HepG2 (cell line): ENCODE data around the gene ZNF106. TPM values are rescaled to one million over a fixed set of nuclear protein-coding genes. Genes with fewer than 3 reads are reported as not detected.

Source experiments
- ATAC-seq: fragments of 200-7000 bp; cut with Tn5 transposase; 3 replicates; pipeline ENCODE4 v1.9.1; 2020; ENCODE audit warnings: mild to moderate bottlenecking, moderate library complexity
- BruUV-seq: library from RNA; stranded (reverse); fragments of 400-500 nt; replicated peaks from 2 replicates; lab custom pipeline; 2021; lab: Mats Ljungman, UMichigan
- CTCF ChIA-PET: fragments of 300-600 bp; formaldehyde crosslinking; extraction: SDS; loops from one replicate; lab custom pipeline; 2021; ENCODE audit warnings: low total read pairs, inconsistent platforms, low intra/inter-chr PET ratio; lab: Yijun Ruan, JAX
- POLR2A ChIA-PET: fragments of 350-600 bp; sonication (Branson Sonifier 250); formaldehyde crosslinking; loops from one replicate; lab custom pipeline; 2020; ENCODE audit warnings: antibody characterized with exemption, inconsistent platforms; lab: Yijun Ruan, JAX
- DNase-seq: peaks from one replicate; pipeline ENCODE4 v3.0.0-alpha.2; 2015; ENCODE audit warnings: low spot score
- FAIRE-seq: peaks from 3 replicates; lab custom pipeline; 2011; peaks lifted over from hg19 to GRCh38; lab: Jason Lieb, UNC
- H2AFZ ChIP-seq: one replicate; pipeline ENCODE4 v1.6.1; 2011; ENCODE audit warnings: low read length, inconsistent platforms
- H3K27ac ChIP-seq: fragments of 300-600 bp; 3 replicates; pipeline ENCODE4 v1.8.0; 2011; ENCODE audit warnings: mixed run types, mild to moderate bottlenecking, mixed read lengths, low read length, inconsistent platforms; ENCODE audit not compliant: insufficient read depth; ENCODE audit errors: extremely low read length
- H3K27me3 ChIP-seq, 2 experiments: fragments of 200-600 bp in 1 of 2; 2 replicates in 1 of 2; 3 replicates in 1 of 2; pipeline versions ENCODE4 v1.6.0 to v1.8.0; 2011; ENCODE audit warnings: low read length in 2 of 2, mild to moderate bottlenecking in 2 of 2, moderate library complexity in 2 of 2, inconsistent platforms in 1 of 2; ENCODE audit not compliant: insufficient read depth in 2 of 2, control insufficient read depth in 1 of 2
- H3K36me3 ChIP-seq, 2 experiments: fragments of 200-600 bp in 1 of 2; replicated peaks in 1 of 2; 2 replicates in 1 of 2; 3 replicates in 1 of 2; pipeline versions ENCODE4 v1.5.1 to v1.8.0; 2011; ENCODE audit warnings: low read length in 2 of 2, inconsistent platforms in 1 of 2; ENCODE audit not compliant: insufficient read depth in 2 of 2, control insufficient read depth in 1 of 2
- H3K4me1 ChIP-seq: 2 replicates; pipeline ENCODE4 v1.5.1; 2012; ENCODE audit warnings: low read length, inconsistent platforms; ENCODE audit not compliant: insufficient read depth
- H3K4me2 ChIP-seq: 2 replicates; pipeline ENCODE4 v1.6.0; 2011; ENCODE audit warnings: low read depth, low read length, inconsistent platforms
- H3K4me3 ChIP-seq, 3 experiments: fragments of 200-600 bp in 1 of 3; sonication (generic), shearing (Covaris generic) in 1 of 3; replicated peaks in 1 of 3; 2 replicates each; pipeline ENCODE4 v1.5.1; 2011 to 2016; ENCODE audit warnings: low read length in 3 of 3, inconsistent platforms in 2 of 3, low read depth in 2 of 3, mild to moderate bottlenecking in 2 of 3, control low read depth in 1 of 3, mixed read lengths in 1 of 3; ENCODE audit not compliant: insufficient read depth in 1 of 3
- H3K79me2 ChIP-seq: one replicate; pipeline ENCODE4 v1.6.1; 2011; ENCODE audit warnings: low read length, inconsistent platforms; ENCODE audit not compliant: insufficient read depth
- H3K9ac ChIP-seq: 2 replicates; pipeline ENCODE4 v1.6.0; 2011; ENCODE audit warnings: mild to moderate bottlenecking, low read depth, low read length, inconsistent platforms; ENCODE audit not compliant: insufficient read depth
- H3K9me3 ChIP-seq: 2 replicates; pipeline ENCODE4 v1.5.1; 2012; ENCODE audit warnings: mild to moderate bottlenecking, low read length
- H4K20me1 ChIP-seq: 2 replicates; pipeline ENCODE4 v1.6.0; 2011; ENCODE audit warnings: inconsistent platforms, mild to moderate bottlenecking, low read length, moderate library complexity; ENCODE audit not compliant: insufficient read depth
- ATF7-NPFF ChIP-seq: sonication (generic); formaldehyde crosslinking; IDR thresholded peaks from 2 replicates; pipeline ENCODE4 v1.8.1; 2023; ENCODE audit warnings: mild to moderate bottlenecking, low read depth, missing genetic modification reagents, moderate library complexity
- CENPX ChIP-seq: sonication (generic); formaldehyde crosslinking; IDR thresholded peaks from 2 replicates; pipeline ENCODE4 v1.9.0; 2021; ENCODE audit warnings: mild to moderate bottlenecking, missing genetic modification reagents, moderate library complexity
- HOXA9 ChIP-seq: sonication (generic); formaldehyde crosslinking; IDR thresholded peaks from 2 replicates; pipeline ENCODE4 v1.8.1; 2022; ENCODE audit warnings: missing genetic modification reagents, mild to moderate bottlenecking, moderate library complexity, borderline replicate concordance
- IKZF1 ChIP-seq: fragments of 450-650 bp; IDR thresholded peaks from 2 replicates; pipeline ENCODE4 v1.7.1; 2016
- KMT2A ChIP-seq: sonication (generic); formaldehyde crosslinking; IDR thresholded peaks from 2 replicates; pipeline ENCODE4 v1.4.0; 2020; ENCODE audit warnings: missing genetic modification reagents
- PAX8 ChIP-seq: sonication (generic); formaldehyde crosslinking; IDR thresholded peaks from 2 replicates; pipeline ENCODE4 v1.8.0; 2022; ENCODE audit warnings: mild to moderate bottlenecking, missing genetic modification reagents, borderline replicate concordance
- POLR2AphosphoS5 ChIP-seq: IDR thresholded peaks from 2 replicates; pipeline ENCODE4 v1.6.1; 2012; ENCODE audit warnings: low read depth, low read length
- SNAPC5 ChIP-seq: sonication (generic); formaldehyde crosslinking; IDR thresholded peaks from 2 replicates; pipeline ENCODE4 v1.8.1; 2023; ENCODE audit warnings: mild to moderate bottlenecking, missing genetic modification reagents, borderline replicate concordance
- SP4 ChIP-seq: sonication (generic); formaldehyde crosslinking; IDR thresholded peaks from 2 replicates; pipeline ENCODE4 v1.8.1; 2023; ENCODE audit warnings: mild to moderate bottlenecking, missing genetic modification reagents
- SRF ChIP-seq: IDR thresholded peaks from 2 replicates; pipeline ENCODE4 v1.6.1; 2011; ENCODE audit warnings: mild to moderate bottlenecking, low read depth, low read length, moderate library complexity
- SRY ChIP-seq: sonication (generic); formaldehyde crosslinking; IDR thresholded peaks from 2 replicates; pipeline ENCODE4 v1.8.0; 2022; ENCODE audit warnings: mild to moderate bottlenecking, missing genetic modification reagents
- XBP1 ChIP-seq: sonication (generic); formaldehyde crosslinking; IDR thresholded peaks from 2 replicates; pipeline ENCODE4 v1.5.0; 2020; ENCODE audit warnings: missing genetic modification reagents
- YEATS4 ChIP-seq: sonication (generic); formaldehyde crosslinking; IDR thresholded peaks from 2 replicates; pipeline ENCODE4 v1.4.0; 2020; ENCODE audit warnings: missing genetic modification reagents, borderline replicate concordance
- ZBTB7A ChIP-seq: sonication (generic); formaldehyde crosslinking; IDR thresholded peaks from 2 replicates; pipeline ENCODE4 v1.8.0; 2022; ENCODE audit warnings: mild to moderate bottlenecking, missing genetic modification reagents
- ZNF207 ChIP-seq: fragments of 450-650 bp; IDR thresholded peaks from 2 replicates; pipeline ENCODE4 v1.6.1; 2016; ENCODE audit warnings: antibody characterized with exemption, borderline replicate concordance
- ZNF567 ChIP-seq: sonication (generic); formaldehyde crosslinking; IDR thresholded peaks from 2 replicates; pipeline ENCODE4 v1.8.1; 2023; ENCODE audit warnings: mild to moderate bottlenecking, missing genetic modification reagents, borderline replicate concordance
- ZNF782 ChIP-seq: sonication (generic); formaldehyde crosslinking; IDR thresholded peaks from 2 replicates; pipeline ENCODE4 v1.4.0; 2020; ENCODE audit warnings: missing genetic modification reagents, mild to moderate bottlenecking, borderline replicate concordance
- ZNF788 ChIP-seq: sonication (generic); formaldehyde crosslinking; IDR thresholded peaks from 2 replicates; pipeline ENCODE4 v1.5.0; 2020; ENCODE audit warnings: mild to moderate bottlenecking, missing genetic modification reagents, borderline replicate concordance
- WGBS: methylation state at CpG from one replicate; pipeline ENCODE4 v1.1.6; 2017; ENCODE audit warnings: low lambda C conversion rate; 5-methylcytosine and 5-hydroxymethylcytosine counted together
- in situ Hi-C: cut with HindIII; loops from 2 replicates; pipeline ENCODE4 v1.10.0; 2017; ENCODE audit warnings: low pct_unique_long_range_greater_than_20kb; ENCODE audit not compliant: extremely low pct_ligation_motif_present
- intact Hi-C: fragments of 100-400 bp; cut with micrococcal nuclease; formaldehyde crosslinking; loops from one replicate; pipeline ENCODE4 v1.10.0; 2022; ENCODE audit not compliant: unreplicated experiment
- polyA plus RNA-seq, 8 experiments: library from polyadenylated mRNA; depleted of rRNA in 3 of 8; stranded (reverse) in 7 of 8; unstranded in 1 of 8; fragments of >200 nt; fragmentation: Illumina TruSeq in 4 of 8; extraction: Trizol in 4 of 8; gene quantifications; 2 replicates each; pipeline versions ENCODE4 v1.2.1 to v1.2.3, GENCODE V29; 2011 to 2016; ENCODE audit warnings: low read depth in 4 of 8, missing spikeins in 1 of 8, mixed read lengths in 1 of 8; ENCODE audit not compliant: insufficient read depth in 1 of 8
- total RNA-seq, 5 experiments: library from RNA; depleted of rRNA; stranded (reverse); fragments of >200 nt; fragmentation: Illumina TruSeq; extraction: Trizol; gene quantifications; 2 replicates each; pipeline ENCODE4 v1.2.3, GENCODE V29; 2016; ENCODE audit warnings: low read depth in 1 of 5
- TF ChIP-seq, protein P1 (sequence below): sonication (generic); formaldehyde crosslinking; IDR thresholded peaks from 2 replicates; pipeline ENCODE4 v1.4.0; 2020; ENCODE audit warnings: missing genetic modification reagents, borderline replicate concordance

The ZNF106 gene
- total and polyA plus RNA-seq, 2 of the 13 experiments (the other 11 are each of a cell fraction or from before 2014, with no cell fraction given) = 12.5 to 35.1 TPM

DNA sequence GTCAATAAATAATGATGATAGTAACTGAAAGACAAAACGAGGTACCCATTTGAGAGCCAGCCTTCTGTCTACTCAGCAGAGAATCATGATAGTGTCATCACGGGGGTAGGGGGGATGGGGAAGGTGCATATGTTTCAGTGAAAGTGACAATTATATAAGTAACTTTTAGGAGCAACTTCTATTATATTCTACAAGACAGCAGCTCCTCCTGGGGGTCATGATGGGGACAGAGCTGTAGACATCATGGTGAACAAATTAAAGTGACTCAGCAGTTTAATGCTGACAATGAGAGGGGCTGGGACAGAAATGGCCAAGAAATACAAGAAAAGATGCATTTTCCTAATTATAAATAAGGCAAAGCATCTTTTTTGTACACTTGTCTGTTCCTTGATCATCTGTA is 119.8 kb downstream of the ZNF106 start (continued):
- no peak for TF ChIP-seq SNAPC5 (CRISPR knock-in tag)

GRCh38 chr15:42368096-42368495 is 122.8 kb downstream of the ZNF106 start:
- H3K27me3 ChIP-seq = no peaks in the 10 kb centered on the region; a peak in 1 of 5 replicates
- DNase-seq (no peak), FAIRE-seq (no peak), ATAC-seq (no peak)
- H3K79me2 ChIP-seq = no peaks in the 10 kb centered on the region
- H3K4me1 ChIP-seq = peaks cover 19% of the 10 kb centered on the region
- H3K9me3 ChIP-seq = no peaks in the 10 kb centered on the region
- no peaks in the 10 kb centered on the region for H3K36me3 ChIP-seq
- H3K4me3 ChIP-seq = no peak overlapping the region
- no peak overlapping the region for H3K9ac ChIP-seq
- CTCF ChIA-PET = no interaction called here
- no peak overlapping the region for H3K4me2 ChIP-seq
- no TSS peak for BruUV-seq
- no peaks in the 10 kb centered on the region for H4K20me1 ChIP-seq
- TF ChIP-seq SRY (CRISPR knock-in tag) (no peak), ZNF782 (no peak), PAX8 (no peak), KMT2A (CRISPR knock-in tag) (no peak), IKZF1 (no peak), ATF7-NPFF (CRISPR knock-in tag) (no peak)
- TF ChIP-seq, all 625 proteins: peak for 0
- in situ Hi-C loops = no loop called here
- Histone ChIP-seq H2AFZ (no peak overlapping the region), H3K27ac (no peak overlapping the region)
- intact Hi-C loops = no loop called here
- 20% methylated on average over 3 of the region's 3 CpGs for WGBS
- POLR2A ChIA-PET = no interaction called here

- BruUV-seq = no TSS peak
- in situ Hi-C loops (no loop called here), intact Hi-C loops (no loop called here)
- Histone ChIP-seq H3K27me3 (no peaks in the 10 kb centered on the region; a peak in 1 of 5 replicates), H3K36me3 (no peaks in the 10 kb centered on the region), H3K27ac (no peak overlapping the region), H2AFZ (no peak overlapping the region), H3K4me1 (peaks cover 18% of the 10 kb centered on the region), H3K9ac (no peak overlapping the region), H4K20me1 (no peaks in the 10 kb centered on the region), H3K4me2 (no peak overlapping the region; the same call in 1 of the 2 replicates), H3K9me3 (no peaks in the 10 kb centered on the region), H3K4me3 (no peak overlapping the region), H3K79me2 (no peaks in the 10 kb centered on the region)
- POLR2A ChIA-PET = interaction anchor here (0.6 kb wide), 1 partner anchor 26 kb away, joined by 4 read pairs; no protein-coding TSS in a partner anchor
- CTCF ChIA-PET = no interaction called here
- 26% methylated on average over 5 of the region's 5 CpGs for WGBS
- ATAC-seq (no peak; the same call in 2 of the 3 replicates), FAIRE-seq (no peak), DNase-seq (no peak)
- TF ChIP-seq, protein P1, sequence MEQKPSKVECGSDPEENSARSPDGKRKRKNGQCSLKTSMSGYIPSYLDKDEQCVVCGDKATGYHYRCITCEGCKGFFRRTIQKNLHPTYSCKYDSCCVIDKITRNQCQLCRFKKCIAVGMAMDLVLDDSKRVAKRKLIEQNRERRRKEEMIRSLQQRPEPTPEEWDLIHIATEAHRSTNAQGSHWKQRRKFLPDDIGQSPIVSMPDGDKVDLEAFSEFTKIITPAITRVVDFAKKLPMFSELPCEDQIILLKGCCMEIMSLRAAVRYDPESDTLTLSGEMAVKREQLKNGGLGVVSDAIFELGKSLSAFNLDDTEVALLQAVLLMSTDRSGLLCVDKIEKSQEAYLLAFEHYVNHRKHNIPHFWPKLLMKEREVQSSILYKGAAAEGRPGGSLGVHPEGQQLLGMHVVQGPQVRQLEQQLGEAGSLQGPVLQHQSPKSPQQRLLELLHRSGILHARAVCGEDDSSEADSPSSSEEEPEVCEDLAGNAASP = no peak
- no peak for TF ChIP-seq POLR2AphosphoS5
- no peak for TF ChIP-seq ZNF567 (CRISPR knock-in tag)
- TF ChIP-seq ZNF788 (CRISPR knock-in tag) = no peak
- no peak for TF ChIP-seq ZNF207
- TF ChIP-seq HOXA9 (CRISPR knock-in tag) = no peak
- no peak for TF ChIP-seq SP4 (CRISPR knock-in tag)
- TF ChIP-seq CENPX (CRISPR knock-in tag) = no peak
- no peak for TF ChIP-seq ZBTB7A (CRISPR knock-in tag)
- TF ChIP-seq YEATS4 = no peak
- no peak for TF ChIP-seq XBP1 (CRISPR knock-in tag)
- TF ChIP-seq SRF = no peak
These were observed 123.9 kb downstream of the ZNF106 start for GRCh38 chr15:42367041-42367440.
